ENCODE results near the gene SLC22A7. TPM values are rescaled to one million over a fixed set of nuclear protein-coding genes. Genes with fewer than 3 reads are reported as not detected.

SLC22A7 gene
- total RNA-seq, 2 donors from 2014 or later: not detected

DNA sequence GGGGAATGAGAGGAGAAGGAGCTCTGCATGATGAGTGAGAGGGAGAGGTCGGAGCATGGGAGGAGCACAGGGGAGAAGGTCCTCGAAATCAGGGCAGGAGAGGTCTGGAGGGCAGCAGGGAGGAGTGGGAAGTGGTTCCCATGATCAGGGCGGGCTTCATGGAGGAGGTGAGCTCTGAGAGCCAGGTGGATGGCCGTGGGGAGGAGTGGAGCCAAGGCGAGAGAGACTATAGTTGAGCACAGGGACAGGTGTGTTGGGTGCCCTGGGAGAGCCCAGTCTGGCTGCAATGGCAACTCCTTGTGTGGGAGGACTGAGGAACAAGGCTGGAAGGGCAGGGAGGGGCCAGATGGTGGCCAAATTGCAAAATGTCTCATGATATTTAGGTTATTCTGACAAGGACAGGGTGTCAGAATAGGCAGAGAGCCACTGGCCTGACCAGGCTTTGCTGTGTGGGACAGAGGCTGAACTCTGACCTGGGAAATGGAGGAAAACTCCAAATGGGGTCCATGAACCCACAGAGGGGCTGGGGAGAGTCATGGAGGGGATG lies 33.4 kb upstream of the SLC22A7 start:
- intact Hi-C loops (cut with DNase I): loop anchor here (10.0 kb wide), 1 partner anchor 230 kb away; no protein-coding TSS in a partner anchor
- H3K9me3 ChIP-seq: no peaks in the 10 kb centered on the region
- TF ChIP-seq POLR2AphosphoS5 (IDR thresholded peaks at IDR 0.05) (no peak), POLR2A (IDR thresholded peaks at IDR 0.05) (no peak)
- TF ChIP-seq, protein P1, sequence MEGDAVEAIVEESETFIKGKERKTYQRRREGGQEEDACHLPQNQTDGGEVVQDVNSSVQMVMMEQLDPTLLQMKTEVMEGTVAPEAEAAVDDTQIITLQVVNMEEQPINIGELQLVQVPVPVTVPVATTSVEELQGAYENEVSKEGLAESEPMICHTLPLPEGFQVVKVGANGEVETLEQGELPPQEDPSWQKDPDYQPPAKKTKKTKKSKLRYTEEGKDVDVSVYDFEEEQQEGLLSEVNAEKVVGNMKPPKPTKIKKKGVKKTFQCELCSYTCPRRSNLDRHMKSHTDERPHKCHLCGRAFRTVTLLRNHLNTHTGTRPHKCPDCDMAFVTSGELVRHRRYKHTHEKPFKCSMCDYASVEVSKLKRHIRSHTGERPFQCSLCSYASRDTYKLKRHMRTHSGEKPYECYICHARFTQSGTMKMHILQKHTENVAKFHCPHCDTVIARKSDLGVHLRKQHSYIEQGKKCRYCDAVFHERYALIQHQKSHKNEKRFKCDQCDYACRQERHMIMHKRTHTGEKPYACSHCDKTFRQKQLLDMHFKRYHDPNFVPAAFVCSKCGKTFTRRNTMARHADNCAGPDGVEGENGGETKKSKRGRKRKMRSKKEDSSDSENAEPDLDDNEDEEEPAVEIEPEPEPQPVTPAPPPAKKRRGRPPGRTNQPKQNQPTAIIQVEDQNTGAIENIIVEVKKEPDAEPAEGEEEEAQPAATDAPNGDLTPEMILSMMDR (IDR thresholded peaks at IDR 0.05): no peak
- H3K4me1 ChIP-seq (replicated peaks): peaks cover 3% of the 10 kb centered on the region
- WGBS: 89% methylated on average over 5 of the region's 5 CpGs
- no peak overlapping the region for H3K27ac ChIP-seq
- no peaks in the 10 kb centered on the region for H3K36me3 ChIP-seq
- no peaks in the 10 kb centered on the region for H3K27me3 ChIP-seq (replicated peaks; ENCODE audit: insufficient read depth)
- no peak overlapping the region for H3K4me3 ChIP-seq
- no peak for DNase-seq (ENCODE audit: low spot score)

DNA sequence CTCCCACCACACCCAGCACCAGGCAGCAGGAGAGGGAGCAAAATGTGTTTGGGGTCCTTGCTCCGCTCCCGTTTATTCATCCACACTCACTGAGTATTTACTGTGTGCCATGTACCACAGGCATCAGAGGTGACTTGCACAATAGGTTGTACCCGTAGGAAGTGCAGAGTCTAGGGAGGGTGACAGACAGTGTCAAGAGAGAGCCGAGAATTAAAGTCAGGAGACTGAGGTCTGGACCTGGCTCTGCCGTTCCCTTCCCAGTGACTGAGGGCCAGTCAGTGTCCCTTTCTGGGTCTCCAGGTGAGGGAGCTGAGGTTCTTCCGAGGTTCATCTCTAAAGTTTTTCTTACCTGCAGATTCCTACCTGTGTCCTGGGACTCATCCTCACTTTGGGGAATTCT lies 32.5 kb upstream of the SLC22A7 start:
- no peaks in the 10 kb centered on the region for H3K9me3 ChIP-seq
- no peaks in the 10 kb centered on the region for H3K36me3 ChIP-seq
- H3K4me1 ChIP-seq (replicated peaks): peaks cover 5% of the 10 kb centered on the region
- 83% methylated on average over 6 of the region's 6 CpGs for WGBS
- no peak overlapping the region for H3K27ac ChIP-seq
- no peak for DNase-seq (ENCODE audit: low spot score)
- H3K27me3 ChIP-seq (replicated peaks; ENCODE audit: insufficient read depth): no peaks in the 10 kb centered on the region
- intact Hi-C loops (cut with DNase I): loop anchor here (10.0 kb wide), 1 partner anchor 229 kb away; no protein-coding TSS in a partner anchor
- TF ChIP-seq POLR2A (IDR thresholded peaks at IDR 0.05) (no peak), POLR2AphosphoS5 (IDR thresholded peaks at IDR 0.05) (no peak)
- TF ChIP-seq, protein P1 (IDR thresholded peaks at IDR 0.05): no peak
- no peak overlapping the region for H3K4me3 ChIP-seq

DNA sequence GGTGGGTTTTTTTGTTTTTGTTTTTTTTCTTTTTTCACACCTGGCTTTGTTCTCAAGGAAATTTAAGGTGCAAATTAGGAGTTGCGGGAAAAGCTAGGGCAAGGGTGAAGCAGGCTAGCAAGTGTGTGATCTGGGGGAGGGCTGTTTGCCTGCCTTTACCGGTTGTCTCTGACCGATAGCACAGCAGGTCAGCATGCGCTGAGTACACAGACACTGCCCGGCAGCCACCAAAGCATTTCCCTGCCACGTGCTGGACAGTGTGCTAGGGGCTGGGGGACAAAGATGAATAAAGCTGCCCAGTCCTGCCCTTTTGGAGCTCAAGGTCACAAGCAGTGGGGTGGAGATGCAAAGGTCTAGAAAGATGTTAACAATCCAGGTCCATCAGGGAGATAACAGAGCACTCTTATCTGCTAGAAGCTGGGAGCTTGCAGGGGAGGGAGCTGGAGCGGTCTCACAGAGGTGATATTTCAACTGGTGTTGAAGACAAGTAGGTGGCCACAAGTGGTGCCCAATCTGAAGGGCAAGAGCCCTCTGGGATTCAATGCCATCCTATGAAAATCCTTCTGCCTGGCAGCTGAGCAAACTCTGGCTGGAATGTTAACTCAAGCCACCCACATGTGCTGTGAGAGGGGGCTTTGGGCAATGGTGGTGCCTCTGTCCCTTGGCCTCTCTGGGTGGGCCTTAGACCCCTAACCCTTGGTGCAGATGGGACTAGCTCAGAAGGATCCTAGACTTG lies 30.3 kb upstream of the SLC22A7 start:
- TF ChIP-seq, protein P1 (IDR thresholded peaks at IDR 0.05): no peak
- TF ChIP-seq POLR2A (IDR thresholded peaks at IDR 0.05): no peak
- TF ChIP-seq POLR2AphosphoS5 (IDR thresholded peaks at IDR 0.05): no peak
- Histone ChIP-seq H3K27ac (peak overlapping the region; percentile 46 to 64), H3K36me3 (no peaks in the 10 kb centered on the region), H3K27me3 (replicated peaks; ENCODE audit: insufficient read depth) (no peaks in the 10 kb centered on the region), H3K4me3 (no peak overlapping the region), H3K9me3 (no peaks in the 10 kb centered on the region), H3K4me1 (replicated peaks) (peaks cover 5% of the 10 kb centered on the region)
- DNase-seq (ENCODE audit: low spot score): no peak
- intact Hi-C loops (cut with DNase I): loop anchor here (10.0 kb wide), 1 partner anchor 227 kb away; no protein-coding TSS in a partner anchor
- 83% methylated on average over 7 of the region's 7 CpGs for WGBS

DNA sequence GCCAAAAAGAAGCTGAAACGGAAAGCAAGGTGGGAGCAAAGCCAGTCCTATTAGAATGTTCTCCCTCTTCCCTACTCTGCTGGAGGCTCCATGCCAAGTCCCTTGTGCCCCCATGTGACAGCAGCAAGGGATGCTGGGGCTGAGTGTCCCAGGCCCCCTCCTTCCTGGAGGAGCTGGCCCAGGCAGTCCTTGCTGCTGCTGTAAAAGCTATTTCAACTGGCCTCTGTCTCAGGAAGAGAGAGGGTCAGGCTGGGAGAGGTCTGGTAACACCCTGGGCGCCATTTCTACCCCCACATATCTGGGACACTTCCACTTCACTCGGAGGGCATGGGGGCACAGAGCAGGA lies 29.7 kb upstream of the SLC22A7 start:
- intact Hi-C loops (cut with DNase I): loop anchor here (10.0 kb wide), 1 partner anchor 226 kb away; no protein-coding TSS in a partner anchor

More for the DNA sequence above, 29.7 kb upstream of the SLC22A7 start:
- TF ChIP-seq, protein P1 (IDR thresholded peaks at IDR 0.05): no peak
- H3K27me3 ChIP-seq (replicated peaks; ENCODE audit: insufficient read depth): no peaks in the 10 kb centered on the region
- H3K27ac ChIP-seq: peak overlapping the region; percentile 46 to 64
- H3K4me1 ChIP-seq (replicated peaks): peaks cover 5% of the 10 kb centered on the region
- H3K36me3 ChIP-seq: no peaks in the 10 kb centered on the region
- no peak overlapping the region for H3K4me3 ChIP-seq
- H3K9me3 ChIP-seq: no peaks in the 10 kb centered on the region
- DNase-seq (ENCODE audit: low spot score): no peak
- WGBS: 38% methylated on average over 3 of the region's 3 CpGs

Measured in prostate gland (tissue), 2 donors.